OCI-LY1 (cell line): Measurements from ENCODE around the gene VPS11.

ENCODE experiments used
- H2AFZ ChIP-seq: fragments of 200-600 bp; sonication (generic), shearing (Covaris generic); 2 replicates; pipeline ENCODE4 v1.6.0; 2014; ENCODE audit warnings: antibody characterized with exemption, mild to moderate bottlenecking, low read length
- H3F3A ChIP-seq: fragments of 200-600 bp; sonication (generic), shearing (Covaris generic); 2 replicates; pipeline ENCODE4 v1.6.0; 2014; ENCODE audit warnings: mild to moderate bottlenecking, antibody characterized with exemption, low read length, moderate library complexity; ENCODE audit not compliant: insufficient read depth
- H3K27ac ChIP-seq: fragments of 200-600 bp; sonication (generic); 2 replicates; pipeline ENCODE4 v1.5.1; 2014; ENCODE audit warnings: low read length, mixed run types, mild to moderate bottlenecking, low read depth; ENCODE audit not compliant: poor library complexity, severe bottlenecking
- H3K27me3 ChIP-seq: fragments of 200-600 bp; sonication (generic); 2 replicates; pipeline ENCODE4 v1.6.0; 2014; ENCODE audit warnings: antibody characterized with exemption, mild to moderate bottlenecking, low read length, moderate library complexity; ENCODE audit not compliant: insufficient read depth
- H3K36me3 ChIP-seq: fragments of 200-600 bp; sonication (generic); 2 replicates; pipeline ENCODE4 v1.6.1; 2014; ENCODE audit warnings: mild to moderate bottlenecking, antibody characterized with exemption, low read length, moderate library complexity, mixed read lengths; ENCODE audit not compliant: insufficient read depth
- H3K4me1 ChIP-seq: fragments of 200-600 bp; sonication (generic); 2 replicates; pipeline ENCODE4 v1.5.1; 2014; ENCODE audit warnings: mild to moderate bottlenecking, low read length, moderate library complexity; ENCODE audit not compliant: insufficient read depth, severe bottlenecking
- H3K4me2 ChIP-seq: fragments of 200-600 bp; sonication (generic), shearing (Covaris generic); 2 replicates; pipeline ENCODE4 v1.6.1; 2014; ENCODE audit warnings: low read length
- H3K4me3 ChIP-seq: fragments of 200-600 bp; sonication (generic); 2 replicates; pipeline ENCODE4 v1.5.1; 2014; ENCODE audit warnings: low read length, low read depth, mild to moderate bottlenecking, mixed read lengths; ENCODE audit not compliant: poor library complexity, severe bottlenecking
- H3K79me2 ChIP-seq: fragments of 200-600 bp; shearing (Covaris generic); 2 replicates; pipeline ENCODE4 v1.6.1; 2016; ENCODE audit warnings: mixed run types, low read length, mixed read lengths; ENCODE audit not compliant: insufficient read depth
- H3K9ac ChIP-seq: fragments of 200-600 bp; sonication (generic), shearing (Covaris generic); 2 replicates; pipeline ENCODE4 v1.6.1; 2014; ENCODE audit warnings: mild to moderate bottlenecking, low read length, mixed read lengths
- H3K9me2 ChIP-seq: fragments of 200-600 bp; sonication (generic), shearing (Covaris generic); 2 replicates; pipeline ENCODE4 v1.6.1; 2014; ENCODE audit warnings: low read depth, mild to moderate bottlenecking, low read length, mixed read lengths
- H3K9me3 ChIP-seq: fragments of 200-600 bp; shearing (Covaris generic); 2 replicates; pipeline ENCODE4 v1.6.1; 2014; ENCODE audit warnings: low read length, mixed read lengths
- H4K20me1 ChIP-seq: fragments of 200-600 bp; sonication (generic), shearing (Covaris generic); 2 replicates; pipeline ENCODE4 v1.6.0; 2016; ENCODE audit warnings: mild to moderate bottlenecking, low read length; ENCODE audit not compliant: insufficient read depth
- EZH2 ChIP-seq: fragments of 200-600 bp; sonication (generic), shearing (Covaris generic); IDR thresholded peaks from 2 replicates; pipeline ENCODE4 v1.8.0; 2017; ENCODE audit warnings: borderline replicate concordance, mixed run types, mild to moderate bottlenecking, antibody characterized with exemption, low read length, moderate library complexity, mixed read lengths
- TF ChIP-seq, protein P1 (sequence below): fragments of 200-600 bp; sonication (generic), shearing (Covaris generic); IDR thresholded peaks from 2 replicates; pipeline ENCODE4 v1.5.1; 2017; ENCODE audit warnings: mild to moderate bottlenecking, antibody characterized with exemption, low read length, moderate library complexity, mixed read lengths

Gene VPS11

DNA sequence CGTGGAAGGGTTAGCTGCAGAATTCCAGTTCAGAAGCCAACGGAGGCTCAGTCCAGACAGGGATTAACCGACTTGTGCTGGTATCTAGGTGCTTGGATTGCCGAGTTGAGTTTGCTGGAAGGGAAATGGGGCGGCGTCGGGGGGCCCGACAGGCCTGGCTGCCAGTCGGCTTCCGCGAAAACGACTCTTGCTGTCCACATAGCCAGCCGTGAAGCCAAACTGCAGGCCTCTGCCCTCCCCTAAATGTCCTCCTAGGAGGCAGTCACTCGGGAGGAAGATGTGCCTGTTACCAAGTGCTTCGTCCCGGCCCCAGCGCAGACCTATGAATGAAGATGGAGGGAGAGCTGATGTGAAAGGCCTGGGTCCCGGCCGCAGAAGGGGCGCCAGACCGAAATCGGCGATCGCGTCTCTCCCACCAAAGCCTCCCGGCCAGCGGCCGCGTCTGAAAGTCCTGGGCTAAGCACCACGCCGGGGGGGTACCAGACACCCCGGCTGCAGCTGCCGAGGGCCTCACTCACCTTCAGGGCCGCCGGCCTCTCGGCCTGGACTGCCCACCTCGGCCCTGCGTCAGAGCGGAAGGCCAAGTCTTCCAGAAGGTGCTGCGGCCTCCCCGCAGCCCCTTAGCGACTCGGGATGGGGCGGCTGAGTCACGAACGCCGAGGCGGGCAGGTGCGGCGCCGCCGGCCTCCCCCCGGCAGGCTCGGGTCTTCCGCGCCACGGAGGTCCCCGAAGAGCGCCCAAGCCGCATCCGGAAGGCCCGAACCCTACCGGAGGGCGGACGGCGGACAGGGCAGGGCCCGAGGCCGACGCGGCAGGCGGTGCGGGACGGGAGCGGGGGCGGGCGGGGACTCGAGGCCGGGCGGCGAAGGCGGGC is 26.6 kb downstream of the VPS11 start:
- H3F3A ChIP-seq = peaks cover 3% of the 10 kb centered on the region
- H2AFZ ChIP-seq = no peak overlapping the region
- no peaks in the 10 kb centered on the region for H4K20me1 ChIP-seq
- TF ChIP-seq, protein P1, sequence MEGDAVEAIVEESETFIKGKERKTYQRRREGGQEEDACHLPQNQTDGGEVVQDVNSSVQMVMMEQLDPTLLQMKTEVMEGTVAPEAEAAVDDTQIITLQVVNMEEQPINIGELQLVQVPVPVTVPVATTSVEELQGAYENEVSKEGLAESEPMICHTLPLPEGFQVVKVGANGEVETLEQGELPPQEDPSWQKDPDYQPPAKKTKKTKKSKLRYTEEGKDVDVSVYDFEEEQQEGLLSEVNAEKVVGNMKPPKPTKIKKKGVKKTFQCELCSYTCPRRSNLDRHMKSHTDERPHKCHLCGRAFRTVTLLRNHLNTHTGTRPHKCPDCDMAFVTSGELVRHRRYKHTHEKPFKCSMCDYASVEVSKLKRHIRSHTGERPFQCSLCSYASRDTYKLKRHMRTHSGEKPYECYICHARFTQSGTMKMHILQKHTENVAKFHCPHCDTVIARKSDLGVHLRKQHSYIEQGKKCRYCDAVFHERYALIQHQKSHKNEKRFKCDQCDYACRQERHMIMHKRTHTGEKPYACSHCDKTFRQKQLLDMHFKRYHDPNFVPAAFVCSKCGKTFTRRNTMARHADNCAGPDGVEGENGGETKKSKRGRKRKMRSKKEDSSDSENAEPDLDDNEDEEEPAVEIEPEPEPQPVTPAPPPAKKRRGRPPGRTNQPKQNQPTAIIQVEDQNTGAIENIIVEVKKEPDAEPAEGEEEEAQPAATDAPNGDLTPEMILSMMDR = no peak
- TF ChIP-seq EZH2 = no peak
- peak overlapping the region; percentile 97 for H3K4me2 ChIP-seq
- H3K27me3 ChIP-seq = no peaks in the 10 kb centered on the region
- peak overlapping the region; percentile 100 for H3K4me3 ChIP-seq
- peaks cover 18% of the 10 kb centered on the region for H3K79me2 ChIP-seq
- peak overlapping the region; percentile 86 for H3K27ac ChIP-seq
- H3K9me2 ChIP-seq = no peaks in the 10 kb centered on the region
- H3K9ac ChIP-seq = peak overlapping the region; percentile 100
- H3K36me3 ChIP-seq = peaks cover 75% of the 10 kb centered on the region
- peaks cover 36% of the 10 kb centered on the region for H3K4me1 ChIP-seq
- H3K9me3 ChIP-seq = no peaks in the 10 kb centered on the region

DNA sequence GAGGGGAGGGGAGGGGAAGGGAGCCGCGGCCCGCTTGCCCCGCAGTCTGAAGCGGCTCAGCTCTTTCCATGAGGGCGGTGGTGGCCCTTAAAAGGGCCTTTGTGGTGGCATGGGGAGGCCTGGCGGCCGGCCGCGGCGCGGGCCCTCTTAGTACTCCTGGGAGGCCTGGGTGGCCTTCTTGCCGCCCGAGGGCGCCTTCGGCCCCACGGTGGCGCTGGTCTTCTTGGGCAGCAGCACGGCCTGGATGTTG is 27.1 kb downstream of the VPS11 start:
- TF ChIP-seq EZH2 = no peak
- TF ChIP-seq, protein P1 = peak; percentile 45
- peaks cover 75% of the 10 kb centered on the region for H3K36me3 ChIP-seq
- H3F3A ChIP-seq = peaks cover 3% of the 10 kb centered on the region

DNA sequence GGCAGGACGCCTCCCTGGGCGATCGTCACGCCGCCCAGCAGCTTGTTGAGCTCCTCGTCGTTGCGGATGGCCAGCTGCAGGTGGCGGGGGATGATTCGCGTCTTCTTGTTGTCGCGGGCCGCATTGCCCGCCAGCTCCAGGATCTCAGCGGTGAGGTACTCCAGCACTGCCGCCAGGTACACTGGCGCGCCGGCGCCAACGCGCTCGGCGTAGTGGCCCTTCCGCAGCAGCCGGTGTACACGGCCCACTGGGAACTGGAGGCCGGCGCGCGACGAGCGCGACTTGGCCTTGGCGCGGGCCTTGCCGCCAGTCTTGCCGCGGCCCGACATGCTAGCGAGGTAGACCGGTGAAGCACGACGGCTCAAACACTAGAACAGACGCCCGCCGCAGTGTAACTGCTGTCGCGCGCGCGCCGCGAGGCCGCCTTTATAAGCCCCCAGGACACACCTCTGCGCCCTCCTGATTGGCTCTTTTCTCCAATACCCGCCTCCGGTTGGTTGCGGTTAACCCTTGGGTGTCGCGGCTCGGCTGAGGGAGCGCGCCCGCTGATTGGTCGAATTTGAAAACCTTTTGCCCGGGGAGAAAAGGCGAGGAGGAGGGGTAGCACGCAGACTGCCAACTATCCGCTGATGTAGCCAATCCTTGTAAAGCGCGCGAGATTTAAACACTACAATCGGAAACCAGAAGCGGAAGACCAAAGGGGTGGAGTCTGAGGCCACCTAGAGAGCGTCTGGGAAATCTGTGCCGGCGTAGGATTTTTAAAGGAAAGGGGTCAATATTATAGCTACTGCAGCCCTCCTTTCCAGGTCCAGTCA is 27.7 kb downstream of the VPS11 start:
- TF ChIP-seq EZH2 = no peak
- TF ChIP-seq, protein P1 = no peak
- peak overlapping the region; percentile 100 for H3K9ac ChIP-seq
- peaks cover 44% of the 10 kb centered on the region for H3K4me1 ChIP-seq
- no peak overlapping the region for H2AFZ ChIP-seq
- peaks cover 75% of the 10 kb centered on the region for H3K36me3 ChIP-seq
- H3K9me2 ChIP-seq = no peaks in the 10 kb centered on the region
- peak overlapping the region; percentile 86 for H3K27ac ChIP-seq
- no peaks in the 10 kb centered on the region for H3K9me3 ChIP-seq
- H3F3A ChIP-seq = peaks cover 3% of the 10 kb centered on the region
- no peaks in the 10 kb centered on the region for H3K27me3 ChIP-seq
- peaks cover 18% of the 10 kb centered on the region for H3K79me2 ChIP-seq
- no peaks in the 10 kb centered on the region for H4K20me1 ChIP-seq
- H3K4me3 ChIP-seq = peak overlapping the region; percentile 100
- H3K4me2 ChIP-seq = peak overlapping the region; percentile 97

More for the DNA sequence above, 27.1 kb downstream of the VPS11 start:
- peaks cover 18% of the 10 kb centered on the region for H3K79me2 ChIP-seq
- peak overlapping the region; percentile 97 for H3K4me2 ChIP-seq
- peak overlapping the region; percentile 86 for H3K27ac ChIP-seq
- no peak overlapping the region for H2AFZ ChIP-seq
- H3K4me3 ChIP-seq = peak overlapping the region; percentile 100
- no peaks in the 10 kb centered on the region for H3K9me2 ChIP-seq
- H3K9ac ChIP-seq = peak overlapping the region; percentile 100
- no peaks in the 10 kb centered on the region for H3K27me3 ChIP-seq
- no peaks in the 10 kb centered on the region for H3K9me3 ChIP-seq
- peaks cover 39% of the 10 kb centered on the region for H3K4me1 ChIP-seq
- no peaks in the 10 kb centered on the region for H4K20me1 ChIP-seq
